B cell (primary cell): ENCODE data around the gene NFE2L1. TPM values are rescaled to one million over a fixed set of nuclear protein-coding genes. Genes with fewer than 3 reads are reported as not detected.

ENCODE experiments used
- ATAC-seq: fragments of 200-7000 bp; cut with Tn5 transposase; one replicate; pipeline ENCODE4 v1.10.0; 2021; ENCODE audit warnings: low read depth, mild to moderate bottlenecking, moderate number of reproducible peaks, moderate library complexity
- CTCF ChIA-PET: fragments of 350-600 bp; sonication (Branson Sonifier 250); formaldehyde crosslinking; loops from one replicate; lab custom pipeline; 2021; ENCODE audit warnings: antibody characterized with exemption, inconsistent platforms; lab: Charles Lee
- POLR2A ChIA-PET: fragments of 350-600 bp; sonication (Branson Sonifier 250); formaldehyde crosslinking; loops from one replicate; lab custom pipeline; 2021; ENCODE audit warnings: antibody characterized with exemption; lab: Charles Lee
- DNase-seq: peaks from one replicate; pipeline ENCODE4 v3.0.0; 2013
- H2AFZ ChIP-seq: 2 replicates; pipeline ENCODE4 v1.6.1; 2012; ENCODE audit warnings: mild to moderate bottlenecking, low read depth, low read length; ENCODE audit not compliant: insufficient read depth, poor library complexity, severe bottlenecking
- H3K27ac ChIP-seq, 2 donors: 1 replicate in 1 of 2; 2 replicates in 1 of 2; pipeline ENCODE4 v1.5.1; 2012 to 2013; ENCODE audit warnings: low read length in 2 of 2, mild to moderate bottlenecking in 2 of 2, moderate library complexity in 1 of 2
- H3K27me3 ChIP-seq, 4 experiments: fragments of 200-600 bp in 1 of 4; sonication (generic) in 1 of 4; replicated peaks in 1 of 4; 1 replicate in 2 of 4; 2 replicates in 2 of 4; pipeline versions ENCODE4 v1.6.1 to v1.7.0; 2013 to 2016; ENCODE audit warnings: low read length in 3 of 4, mild to moderate bottlenecking in 2 of 4, mixed read lengths in 1 of 4, moderate library complexity in 1 of 4; ENCODE audit not compliant: insufficient read depth in 4 of 4, control insufficient read depth in 3 of 4; ENCODE audit errors: control extremely low read depth in 1 of 4
- H3K36me3 ChIP-seq, 2 experiments: replicated peaks in 1 of 2; 1 replicate in 1 of 2; 2 replicates in 1 of 2; pipeline versions ENCODE4 v1.6.1 to v1.7.1; 2013; ENCODE audit warnings: low read length in 1 of 2; ENCODE audit not compliant: insufficient read depth in 2 of 2, control insufficient read depth in 1 of 2; ENCODE audit errors: control extremely low read depth in 1 of 2, extremely low read depth in 1 of 2
- H3K4me1 ChIP-seq, 2 donors: fragments of 200-600 bp in 1 of 2; sonication (generic) in 1 of 2; 1 replicate in 1 of 2; 2 replicates in 1 of 2; pipeline versions ENCODE4 v1.5.1 to v1.6.1; 2013 to 2017; ENCODE audit warnings: low read length in 2 of 2; ENCODE audit not compliant: control insufficient read depth in 2 of 2, insufficient read depth in 2 of 2
- H3K4me2 ChIP-seq: replicated peaks from 2 replicates; pipeline ENCODE3; 2012; ENCODE audit warnings: mild to moderate bottlenecking, low read depth, low read length; ENCODE audit not compliant: poor library complexity, severe bottlenecking
- H3K4me3 ChIP-seq, 5 experiments: fragments of 200-600 bp in 1 of 5; sonication (generic) in 1 of 5; 1 replicate in 3 of 5; 2 replicates in 2 of 5; pipeline versions ENCODE4 v1.5.1 to v1.7.0; 2011 to 2016; ENCODE audit warnings: low read length in 4 of 5, mild to moderate bottlenecking in 4 of 5, low read depth in 2 of 5, control low read depth in 1 of 5, moderate library complexity in 1 of 5; ENCODE audit not compliant: insufficient read depth in 1 of 5; ENCODE audit errors: control extremely low read depth in 1 of 5, extremely low read depth in 1 of 5
- H3K79me2 ChIP-seq: fragments of 200-600 bp; sonication (generic); one replicate; pipeline ENCODE4 v1.6.0; 2016; ENCODE audit warnings: low read length; ENCODE audit not compliant: control insufficient read depth, insufficient read depth
- H3K9ac ChIP-seq: fragments of 200-600 bp; sonication (generic); 2 replicates; pipeline ENCODE4 v1.6.1; 2017; ENCODE audit warnings: mild to moderate bottlenecking, low read length, moderate library complexity
- H3K9me3 ChIP-seq, 3 donors: one replicate each; pipeline versions ENCODE4 v1.6.1 to v1.7.1; 2013; ENCODE audit warnings: low read length in 2 of 3; ENCODE audit not compliant: control insufficient read depth in 2 of 3, insufficient read depth in 1 of 3; ENCODE audit errors: control extremely low read depth in 1 of 3
- H4K20me1 ChIP-seq: 2 replicates; pipeline ENCODE4 v1.6.0; 2012; ENCODE audit warnings: mild to moderate bottlenecking, low read length; ENCODE audit not compliant: insufficient read depth, control insufficient read depth, poor library complexity, severe bottlenecking
- H3K27ac Mint-ChIP-seq: one replicate; pipeline ENCODE4 v1.8.0; 2021; ENCODE audit warnings: mixed read lengths
- H3K27me3 Mint-ChIP-seq: one replicate; pipeline ENCODE4 v1.8.0; 2021; ENCODE audit warnings: mixed read lengths
- H3K4me1 Mint-ChIP-seq: one replicate; pipeline ENCODE4 v1.8.0; 2021; ENCODE audit warnings: mixed read lengths
- H3K4me3 Mint-ChIP-seq: one replicate; pipeline ENCODE4 v1.8.0; 2021; ENCODE audit warnings: mixed read lengths
- H3K9me3 Mint-ChIP-seq: one replicate; pipeline ENCODE4 v1.8.0; 2022; ENCODE audit warnings: mixed read lengths; ENCODE audit not compliant: insufficient read depth
- CTCF ChIP-seq: fragments of 200-600 bp; IDR thresholded peaks from one replicate; pipeline ENCODE4 v1.8.0; 2022; ENCODE audit warnings: antibody characterized with exemption, mild to moderate bottlenecking
- EZH2 ChIP-seq: IDR thresholded peaks from 2 replicates; pipeline ENCODE4 v1.6.1; 2012; ENCODE audit warnings: borderline replicate concordance, low read depth, mild to moderate bottlenecking, moderate library complexity, low read length; ENCODE audit not compliant: insufficient read depth, poor library complexity, severe bottlenecking
- WGBS: methylation state at CpG from one replicate; pipeline ENCODE4 v1.1.5; 2013; ENCODE audit warnings: missing lambda C conversion rate; ENCODE audit not compliant: insufficient coverage; 5-methylcytosine and 5-hydroxymethylcytosine counted together
- intact Hi-C: fragments of 100-400 bp; cut with micrococcal nuclease; formaldehyde crosslinking; loops from one replicate; pipeline ENCODE4 v1.10.0; 2022
- polyA plus RNA-seq: library from polyadenylated mRNA; depleted of rRNA; stranded (reverse); fragments of >200 nt; gene quantifications from 2 replicates; pipeline ENCODE4 v1.2.3, GENCODE V29; 2012
- total RNA-seq, 2 donors: library from RNA; stranded (reverse); fragments of 120-200 nt in 1 of 2; gene quantifications; 1 replicate in 1 of 2; 2 replicates in 1 of 2; pipeline versions ENCODE4 v1.2.3 to v1.2.4, GENCODE V29; 2013 to 2022

Gene NFE2L1
- total and polyA plus RNA-seq, 2 donors (not counting 1 experiment from before 2014, with no cell fraction given), result 25.2 to 66.4 TPM

- DNase-seq, result peak; percentile 86
- peaks cover 0 to 3% (median 0%) of the 10 kb centered on the region in 3 donors for H3K9me3 ChIP-seq
- intact Hi-C loops, result loop anchor here (1.0 to 2.0 kb wide), 2 partner anchors 33 to 36 kb away; partner anchors contain the start of gene NFE2L1
- ChIA-PET POLR2A (interaction anchor here (0.6 kb wide), 1 partner anchor 30 kb away, joined by 8 read pairs; no protein-coding TSS in a partner anchor), CTCF (interaction anchor here (0.9 to 2.7 kb wide), 8 partner anchors 9 to 68 kb away, joined by 5 to 11 read pairs (median 10); partner anchors contain the start of gene CDK5RAP3)
- no peaks in the 10 kb centered on the region for H3K36me3 ChIP-seq
- peak overlapping the region; percentile 15 to 72 (median 38) for H3K4me3 ChIP-seq
- peak overlapping the region; percentile 83 for H3K4me3 Mint-ChIP-seq
- peaks cover 14% of the 10 kb centered on the region in 2 donors for H3K4me1 ChIP-seq
- peak overlapping the region; percentile 39 for H3K27ac Mint-ChIP-seq
- no peak for TF ChIP-seq EZH2
- TF ChIP-seq CTCF, result no peak
- H3K27me3 ChIP-seq, result peaks cover 0 to 40% (median 19%) of the 10 kb centered on the region in 4 experiments
- H3K9me3 Mint-ChIP-seq, result no peaks in the 10 kb centered on the region
- peaks cover 31% of the 10 kb centered on the region for H3K27me3 Mint-ChIP-seq
- peak overlapping the region; percentile 62 for H3K9ac ChIP-seq
- H3K79me2 ChIP-seq, result no peaks in the 10 kb centered on the region
- no peak overlapping the region for H3K27ac ChIP-seq
- H4K20me1 ChIP-seq, result no peaks in the 10 kb centered on the region
- peaks cover 17% of the 10 kb centered on the region for H3K4me1 Mint-ChIP-seq
- ATAC-seq, result peak; percentile 77
- WGBS, result under 1% methylated on average over 27 of the region's 34 CpGs
- peak overlapping the region; percentile 61 for H2AFZ ChIP-seq
- peak overlapping the region; percentile 97 for H3K4me2 ChIP-seq
These were observed 36.0 kb upstream of the NFE2L1 start for GRCh38 chr17:48012151-48012520.

GRCh38 chr17:48012654-48013053, 35.5 kb upstream of the NFE2L1 start:
- peaks cover 0 to 38% (median 19%) of the 10 kb centered on the region in 4 experiments for H3K27me3 ChIP-seq
- H3K79me2 ChIP-seq, result no peaks in the 10 kb centered on the region
- peaks cover 14% of the 10 kb centered on the region in 2 donors for H3K4me1 ChIP-seq
- no peak overlapping the region for H3K27ac ChIP-seq
- DNase-seq (no peak), ATAC-seq (no peak)
- H3K36me3 ChIP-seq, result no peaks in the 10 kb centered on the region
- TF ChIP-seq EZH2, result no peak
- TF ChIP-seq CTCF, result no peak
- ChIA-PET CTCF (interaction anchor here (0.9 to 2.7 kb wide), 6 partner anchors 8 to 67 kb away, joined by 5 to 11 read pairs (median 10); partner anchors contain the start of gene CDK5RAP3), POLR2A (interaction anchor here (0.6 kb wide), 1 partner anchor 30 kb away, joined by 8 read pairs; no protein-coding TSS in a partner anchor)
- peaks cover 0 to 3% (median 0%) of the 10 kb centered on the region in 3 donors for H3K9me3 ChIP-seq
- no peaks in the 10 kb centered on the region for H4K20me1 ChIP-seq
- H3K9me3 Mint-ChIP-seq, result no peaks in the 10 kb centered on the region
- H3K4me3 ChIP-seq, result peak overlapping the region in 2 of 5 experiments; percentile 5 to 10
- H2AFZ ChIP-seq, result no peak overlapping the region
- H3K4me1 Mint-ChIP-seq, result peaks cover 21% of the 10 kb centered on the region
- peaks cover 28% of the 10 kb centered on the region for H3K27me3 Mint-ChIP-seq
- H3K4me3 Mint-ChIP-seq, result peak overlapping the region; percentile 83
- WGBS, result 49% methylated on average over 4 of the region's 5 CpGs
- no peak overlapping the region for H3K27ac Mint-ChIP-seq
- no peak overlapping the region for H3K9ac ChIP-seq
- intact Hi-C loops, result loop anchor here (1.0 to 2.0 kb wide), 2 partner anchors 34 to 36 kb away; partner anchors contain the start of gene NFE2L1
- H3K4me2 ChIP-seq, result peak overlapping the region; percentile 97
